Adipocyte (in vitro differentiated cells): ENCODE results near the gene MAT2B.

Source experiments
- DNase-seq: peaks from one replicate; pipeline ENCODE4 v3.0.0-alpha.2; 2015; ENCODE audit warnings: low read depth
- H3K27me3 ChIP-seq: replicated peaks from 2 replicates; pipeline ENCODE4 v1.7.0; 2013; ENCODE audit warnings: mild to moderate bottlenecking, low read length, moderate library complexity; ENCODE audit not compliant: control insufficient read depth, insufficient read depth
- H3K36me3 ChIP-seq: 2 replicates; pipeline ENCODE4 v1.7.0; 2013; ENCODE audit warnings: low read length, mild to moderate bottlenecking, moderate library complexity; ENCODE audit not compliant: control insufficient read depth, insufficient read depth, severe bottlenecking
- H3K4me1 ChIP-seq: 2 replicates; pipeline ENCODE4 v1.7.0; 2013; ENCODE audit warnings: mild to moderate bottlenecking, low read length, moderate library complexity; ENCODE audit not compliant: control insufficient read depth, insufficient read depth
- H3K4me3 ChIP-seq: 2 replicates; pipeline ENCODE4 v1.7.0; 2013; ENCODE audit warnings: mild to moderate bottlenecking, low read length, moderate library complexity
- H3K9ac ChIP-seq: 2 replicates; pipeline ENCODE4 v1.7.0; 2013; ENCODE audit warnings: mild to moderate bottlenecking, low read length, moderate library complexity
- H3K9me3 ChIP-seq: 2 replicates; pipeline ENCODE4 v1.7.0; 2013; ENCODE audit warnings: mild to moderate bottlenecking, low read length, moderate library complexity; ENCODE audit not compliant: control insufficient read depth

Gene MAT2B

DNA sequence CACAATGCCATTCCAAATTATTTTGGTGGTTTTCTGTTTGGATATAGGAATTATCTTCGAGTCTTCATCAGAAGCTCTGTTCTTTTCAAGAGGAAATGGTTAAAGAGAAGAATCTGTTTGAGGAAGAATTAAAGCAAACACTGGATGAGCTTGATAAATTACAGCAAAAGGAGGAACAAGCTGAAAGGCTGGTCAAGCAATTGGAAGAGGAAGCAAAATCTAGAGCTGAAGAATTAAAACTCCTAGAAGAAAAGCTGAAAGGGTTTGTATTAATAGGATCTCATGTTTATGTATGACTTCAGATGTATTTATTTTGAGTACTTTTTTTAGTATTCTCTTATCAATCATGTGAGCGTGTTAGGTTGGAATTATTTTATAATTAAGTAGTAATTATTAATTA lies 30.0 kb upstream of the MAT2B start:
- no peak overlapping the region for H3K4me3 ChIP-seq
- no peaks in the 10 kb centered on the region for H3K36me3 ChIP-seq
- no peaks in the 10 kb centered on the region for H3K27me3 ChIP-seq
- no peak overlapping the region for H3K9ac ChIP-seq
- no peak for DNase-seq
- no peaks in the 10 kb centered on the region for H3K4me1 ChIP-seq
- no peaks in the 10 kb centered on the region for H3K9me3 ChIP-seq

DNA sequence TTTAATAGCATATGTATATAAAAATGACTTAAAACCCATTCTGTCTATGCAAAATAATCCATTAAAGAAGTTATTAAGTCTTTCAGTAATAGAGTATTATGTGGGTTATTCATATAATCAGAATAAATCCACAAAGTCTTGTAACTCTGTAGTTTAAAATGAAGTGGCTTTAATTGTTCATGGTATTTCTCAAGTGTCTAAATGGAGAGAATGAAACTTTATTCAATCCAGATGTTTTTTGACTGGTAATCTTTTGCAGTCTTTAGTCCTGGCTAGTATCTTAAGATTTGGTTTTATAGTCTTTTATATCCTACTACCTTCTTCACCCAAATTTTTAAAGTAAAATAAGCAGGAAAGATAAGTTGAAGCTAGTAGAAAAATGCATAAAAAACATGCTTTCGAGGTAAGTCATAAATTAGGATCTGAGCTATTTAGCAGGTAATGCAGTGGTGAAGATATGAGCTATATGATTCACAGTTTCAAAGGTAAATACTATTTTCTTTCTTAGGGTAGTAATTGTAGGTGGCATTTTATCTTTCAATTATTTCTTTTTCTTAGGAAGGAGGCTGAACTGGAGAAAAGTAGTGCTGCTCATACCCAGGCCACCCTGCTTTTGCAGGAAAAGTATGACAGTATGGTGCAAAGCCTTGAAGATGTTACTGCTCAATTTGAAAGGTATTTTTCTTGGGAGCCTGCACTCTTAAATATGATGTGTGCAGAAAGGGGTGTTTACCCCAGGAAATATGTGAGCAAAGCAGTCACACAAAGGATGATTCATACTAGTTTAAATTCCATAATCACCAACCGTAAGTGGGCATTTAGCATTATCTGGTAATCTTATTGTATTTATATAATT lies 27.1 kb upstream of the MAT2B start:
- peak; percentile 64 for DNase-seq
- Histone ChIP-seq H3K9me3 (no peaks in the 10 kb centered on the region), H3K9ac (no peak overlapping the region), H3K4me1 (no peaks in the 10 kb centered on the region), H3K36me3 (no peaks in the 10 kb centered on the region), H3K4me3 (no peak overlapping the region), H3K27me3 (no peaks in the 10 kb centered on the region)

DNA sequence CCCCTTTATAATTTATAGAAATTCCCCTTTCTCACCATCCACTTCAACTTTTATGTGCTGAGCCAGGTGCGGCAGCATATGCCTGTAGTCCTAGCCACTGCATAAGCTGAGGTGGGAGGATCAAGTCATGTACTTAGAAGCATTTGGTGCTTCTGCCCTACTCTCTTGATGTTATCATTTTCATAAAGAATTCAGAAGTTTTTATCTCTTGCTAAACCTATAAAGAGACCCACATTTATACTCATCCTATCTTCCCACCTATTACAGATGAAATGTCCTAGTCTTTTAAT lies 26.5 kb upstream of the MAT2B start:
- Histone ChIP-seq H3K4me1 (no peaks in the 10 kb centered on the region), H3K9ac (no peak overlapping the region), H3K27me3 (no peaks in the 10 kb centered on the region), H3K36me3 (no peaks in the 10 kb centered on the region), H3K4me3 (no peak overlapping the region), H3K9me3 (no peaks in the 10 kb centered on the region)
- DNase-seq: no peak

DNA sequence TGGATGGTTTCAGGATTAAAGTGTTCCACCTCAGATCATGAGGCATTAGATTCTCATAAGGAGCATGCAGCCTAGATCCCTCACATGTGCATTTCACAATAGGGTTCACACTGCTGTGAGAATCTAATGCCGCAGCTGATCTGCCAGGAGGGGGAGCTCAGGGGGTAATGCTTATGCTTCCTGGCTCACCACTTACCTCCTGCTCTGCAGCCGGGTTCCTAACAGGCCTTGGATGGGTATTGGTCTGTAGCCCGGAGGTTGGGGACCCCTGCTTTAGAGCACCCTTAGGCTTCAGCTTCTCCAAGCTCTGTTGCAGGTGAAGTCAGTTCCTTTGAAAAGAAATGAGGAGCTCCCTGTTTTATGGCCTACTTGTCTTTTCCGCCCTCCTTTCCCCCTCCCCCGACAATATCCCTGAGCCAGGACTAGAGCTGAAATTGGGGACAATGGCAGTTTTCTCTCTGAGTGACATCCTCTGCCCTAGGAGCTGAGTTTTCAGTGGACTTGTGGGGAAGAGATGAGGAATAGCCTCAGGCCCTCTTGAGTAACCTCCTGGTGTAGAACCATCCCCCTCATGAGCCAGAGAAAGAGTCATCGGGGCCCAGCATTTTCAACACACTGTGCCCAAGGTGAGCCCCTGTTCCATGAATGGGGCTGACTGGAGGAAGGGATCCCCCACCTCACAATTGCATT lies 16.2 kb upstream of the MAT2B start:
- Histone ChIP-seq H3K9ac (no peak overlapping the region), H3K4me1 (no peaks in the 10 kb centered on the region), H3K27me3 (no peaks in the 10 kb centered on the region), H3K9me3 (no peaks in the 10 kb centered on the region), H3K4me3 (no peak overlapping the region), H3K36me3 (no peaks in the 10 kb centered on the region)
- DNase-seq: peak; percentile 19

DNA sequence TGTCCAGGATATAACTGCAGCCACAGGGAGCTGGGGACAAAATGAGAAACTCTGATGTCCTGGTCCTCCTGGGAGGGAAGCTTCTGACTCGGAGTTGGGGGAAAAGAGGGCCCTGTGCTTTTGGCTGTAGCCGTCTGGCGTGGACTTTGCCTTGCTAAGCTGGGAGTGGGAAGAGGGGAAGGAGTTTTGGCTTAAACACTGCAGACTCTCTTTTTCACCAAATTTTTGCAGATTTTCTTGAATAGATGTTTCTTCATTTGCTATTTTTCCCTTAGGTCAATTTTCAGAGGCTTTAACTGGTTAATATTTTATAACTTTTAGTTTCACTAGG lies 15.7 kb upstream of the MAT2B start:
- H3K36me3 ChIP-seq: no peaks in the 10 kb centered on the region

DNA sequence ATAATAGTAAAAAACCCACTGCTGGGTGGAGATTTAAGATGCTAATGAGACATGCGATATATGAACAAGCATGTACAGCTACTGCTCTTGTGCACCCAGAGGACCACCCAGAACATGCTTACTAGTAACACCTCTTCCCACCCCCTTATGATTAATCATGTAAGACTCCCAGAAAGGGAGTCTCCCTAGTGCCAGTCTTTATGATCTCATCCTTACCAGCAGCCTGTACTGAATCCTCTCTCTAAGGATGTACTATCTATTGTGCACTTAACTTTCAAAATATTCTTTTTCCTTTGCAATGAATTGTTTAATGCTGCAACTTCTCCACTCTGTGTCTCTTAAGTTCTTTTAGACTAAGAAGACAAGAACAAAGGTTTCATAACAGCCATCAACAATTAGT lies 9.1 kb upstream of the MAT2B start:
- no peak overlapping the region for H3K9ac ChIP-seq
- H3K4me1 ChIP-seq: no peaks in the 10 kb centered on the region
- no peaks in the 10 kb centered on the region for H3K27me3 ChIP-seq
- peak; percentile 15 for DNase-seq
- H3K4me3 ChIP-seq: no peak overlapping the region
- H3K9me3 ChIP-seq: no peaks in the 10 kb centered on the region
- no peaks in the 10 kb centered on the region for H3K36me3 ChIP-seq

More for the DNA sequence above, 15.7 kb upstream of the MAT2B start:
- H3K27me3 ChIP-seq: no peaks in the 10 kb centered on the region
- H3K9ac ChIP-seq: no peak overlapping the region
- no peak for DNase-seq
- H3K4me1 ChIP-seq: no peaks in the 10 kb centered on the region
- no peaks in the 10 kb centered on the region for H3K9me3 ChIP-seq
- no peak overlapping the region for H3K4me3 ChIP-seq

DNA sequence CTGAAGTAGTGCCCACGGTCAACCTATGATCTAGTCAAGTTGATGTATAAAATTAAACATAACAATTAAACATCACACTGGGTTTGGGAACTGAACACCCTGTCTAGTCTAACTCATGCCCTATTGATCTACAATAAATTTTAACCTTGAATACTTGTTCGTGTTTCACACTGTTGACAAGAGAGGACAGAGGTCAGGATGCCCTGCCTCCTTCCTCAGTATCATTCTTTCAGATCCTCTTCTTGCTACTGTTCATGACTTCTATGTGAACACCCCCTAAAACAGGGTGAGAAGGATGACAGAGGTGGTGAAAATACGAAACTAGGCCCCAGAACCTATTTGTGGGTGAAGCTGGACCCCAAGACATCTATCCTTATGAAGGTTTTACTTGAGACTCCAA lies 8.1 kb upstream of the MAT2B start:
- DNase-seq: no peak
- Histone ChIP-seq H3K9me3 (no peaks in the 10 kb centered on the region), H3K36me3 (no peaks in the 10 kb centered on the region), H3K4me3 (no peak overlapping the region), H3K4me1 (peaks cover 1% of the 10 kb centered on the region), H3K27me3 (no peaks in the 10 kb centered on the region), H3K9ac (no peak overlapping the region)

DNA sequence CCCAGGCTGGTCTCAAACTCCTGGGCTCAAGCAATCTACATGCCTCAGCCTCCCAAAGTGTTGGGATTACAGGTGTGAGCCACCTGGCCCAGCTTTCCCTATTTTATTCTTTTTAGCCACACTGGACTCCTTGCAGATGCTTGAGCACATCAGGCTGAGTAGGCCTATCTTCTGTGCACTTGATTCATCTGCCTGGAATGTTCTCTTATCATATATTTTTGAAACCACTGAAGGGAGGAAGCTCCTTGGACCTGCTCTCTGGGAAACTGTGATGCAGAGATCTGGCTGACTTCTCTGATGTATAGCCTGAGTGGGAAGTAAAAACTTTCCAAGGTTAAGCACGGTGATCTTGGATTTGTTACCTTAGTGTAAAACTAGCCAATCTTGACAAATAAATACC lies 6.5 kb upstream of the MAT2B start:
- no peak overlapping the region for H3K9ac ChIP-seq
- H3K27me3 ChIP-seq: no peaks in the 10 kb centered on the region
- peaks cover 12% of the 10 kb centered on the region for H3K4me1 ChIP-seq
- H3K36me3 ChIP-seq: no peaks in the 10 kb centered on the region
- H3K9me3 ChIP-seq: no peaks in the 10 kb centered on the region
- peak; percentile 29 for DNase-seq
- H3K4me3 ChIP-seq: no peak overlapping the region

DNA sequence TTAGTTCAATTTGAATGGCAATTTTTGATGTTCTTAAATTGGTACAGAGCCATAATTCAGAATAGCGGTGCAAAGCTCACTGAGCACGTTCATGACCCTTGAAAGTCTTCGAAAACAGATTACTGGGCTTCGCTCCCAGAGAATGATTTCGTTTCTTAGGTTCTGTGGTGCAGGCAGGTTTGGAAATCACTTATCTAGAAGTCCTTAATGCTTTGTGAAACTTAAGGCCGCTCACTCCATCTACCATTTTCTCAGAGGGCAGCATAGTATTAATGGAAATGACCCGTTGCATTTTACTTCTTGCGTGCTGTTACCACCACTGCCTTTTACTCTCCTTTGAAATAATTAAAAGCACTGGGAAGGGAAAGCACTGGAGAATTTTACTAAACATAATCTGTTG lies 2.9 kb upstream of the MAT2B start:
- peaks cover 29% of the 10 kb centered on the region for H3K4me1 ChIP-seq
- no peaks in the 10 kb centered on the region for H3K27me3 ChIP-seq
- no peaks in the 10 kb centered on the region for H3K9me3 ChIP-seq
- peak overlapping the region; percentile 95 for H3K4me3 ChIP-seq
- H3K9ac ChIP-seq: peak overlapping the region; percentile 93
- no peaks in the 10 kb centered on the region for H3K36me3 ChIP-seq
- DNase-seq: no peak

DNA sequence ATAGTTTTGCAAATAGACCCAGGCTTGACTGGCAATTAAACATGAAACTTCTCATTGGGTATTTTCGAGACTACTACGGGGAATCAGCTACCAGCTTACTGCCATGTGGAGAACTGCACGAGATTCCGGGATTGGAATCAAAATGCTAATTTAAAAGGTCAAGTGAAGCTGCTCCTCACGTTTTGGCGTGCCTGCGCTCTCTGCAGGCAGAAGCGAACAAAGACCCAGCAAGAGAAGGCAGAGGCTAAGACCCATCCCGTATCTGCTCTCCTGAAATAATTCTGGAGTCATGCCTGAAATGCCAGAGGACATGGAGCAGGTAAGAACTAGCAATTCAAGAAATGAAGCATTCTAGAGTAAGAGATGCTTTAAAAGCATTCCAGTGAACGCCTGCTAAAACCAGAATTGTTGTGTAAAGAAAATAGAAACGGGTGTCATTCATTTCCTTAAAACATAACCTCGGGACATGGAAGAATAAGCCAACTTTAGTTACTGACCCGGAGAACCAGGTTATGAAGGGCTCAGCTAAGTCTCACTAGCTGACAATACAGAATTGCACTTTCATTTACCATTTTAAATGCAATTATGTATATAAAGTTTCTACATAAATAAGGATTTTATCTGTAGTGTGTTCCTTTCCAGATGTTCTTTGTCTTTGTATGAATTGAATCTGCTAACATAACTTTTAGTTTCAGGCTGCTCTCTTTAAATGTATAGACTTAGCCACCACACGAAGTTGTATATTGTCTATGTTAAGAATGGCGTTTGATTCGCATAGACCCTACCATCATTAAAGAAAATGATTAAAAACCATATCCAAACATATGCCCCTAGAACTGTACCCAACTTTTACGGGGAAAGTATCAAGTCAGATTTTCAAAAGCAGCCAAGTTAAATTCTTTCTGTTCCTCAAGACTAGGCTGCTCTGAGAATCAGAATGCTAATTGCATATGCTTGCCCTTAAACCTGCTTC lies 2.0 kb upstream of the MAT2B start:
- DNase-seq: peak; percentile 87
- peaks cover 37% of the 10 kb centered on the region for H3K4me1 ChIP-seq
- H3K9ac ChIP-seq: peak overlapping the region; percentile 93
- H3K36me3 ChIP-seq: no peaks in the 10 kb centered on the region
- H3K27me3 ChIP-seq: no peaks in the 10 kb centered on the region
- peak overlapping the region; percentile 95 for H3K4me3 ChIP-seq
- no peaks in the 10 kb centered on the region for H3K9me3 ChIP-seq
